PC-9 (cell line): ENCODE measurements around the gene ZNF672. TPM values are rescaled to one million over a fixed set of nuclear protein-coding genes. Genes with fewer than 3 reads are reported as not detected.

ENCODE experiments used
- BruUV-seq: library from RNA; stranded (reverse); fragments of 400-500 nt; replicated peaks from 2 replicates; lab custom pipeline; 2021; lab: Mats Ljungman, UMichigan
- CTCF ChIA-PET: fragments of 300-600 bp; sonication (Branson Sonifier 250); formaldehyde crosslinking; loops from one replicate; lab custom pipeline; 2022; ENCODE audit warnings: antibody characterized with exemption; lab: Charles Lee
- POLR2A ChIA-PET: fragments of 300-600 bp; sonication (Branson Sonifier 250); formaldehyde crosslinking; loops from one replicate; lab custom pipeline; 2022; ENCODE audit warnings: antibody characterized with exemption; ENCODE audit not compliant: unreplicated experiment; lab: Charles Lee
- DNase-seq, 2 experiments: peaks; one replicate each; pipeline versions ENCODE4 v3.0.0 to v3.0.0-alpha.2; 2015 to 2022; ENCODE audit warnings: mixed read lengths in 1 of 2
- H2AFZ ChIP-seq: fragments of 200-600 bp; sonication (generic); 2 replicates; pipeline ENCODE4 v1.8.1; 2017; ENCODE audit warnings: antibody characterized with exemption
- H3F3A ChIP-seq: fragments of 200-600 bp; sonication (generic); 2 replicates; pipeline ENCODE4 v1.8.1; 2017; ENCODE audit warnings: antibody characterized with exemption, mild to moderate bottlenecking, low read depth; ENCODE audit not compliant: insufficient read depth
- H3K27ac ChIP-seq: fragments of 200-600 bp; sonication (generic); 2 replicates; pipeline ENCODE4 v1.6.1; 2016; ENCODE audit warnings: mixed run types
- H3K27me3 ChIP-seq: fragments of 200-600 bp; sonication (generic); 2 replicates; pipeline ENCODE4 v1.6.1; 2016; ENCODE audit warnings: low read depth, mixed run types; ENCODE audit not compliant: insufficient read depth
- H3K36me3 ChIP-seq: fragments of 200-600 bp; sonication (generic); 2 replicates; pipeline ENCODE4 v1.6.1; 2016; ENCODE audit warnings: low read depth, mixed run types
- H3K4me1 ChIP-seq: fragments of 200-600 bp; sonication (generic); replicated peaks from 2 replicates; pipeline ENCODE4 v1.6.1; 2016; ENCODE audit warnings: mixed run types; ENCODE audit not compliant: insufficient read depth
- H3K4me2 ChIP-seq: fragments of 200-600 bp; sonication (generic); 2 replicates; pipeline ENCODE4 v1.6.1; 2017; ENCODE audit warnings: mixed run types
- H3K4me3 ChIP-seq: fragments of 200-600 bp; sonication (generic); 2 replicates; pipeline ENCODE4 v1.6.1; 2016; ENCODE audit warnings: mixed run types
- H3K79me2 ChIP-seq: fragments of 200-600 bp; sonication (generic); 2 replicates; pipeline ENCODE4 v1.6.1; 2017; ENCODE audit warnings: low read depth, mixed run types
- H3K9me2 ChIP-seq: fragments of 200-600 bp; sonication (generic); 2 replicates; pipeline ENCODE4 v1.8.1; 2017; ENCODE audit warnings: mild to moderate bottlenecking; ENCODE audit not compliant: insufficient read depth
- H3K9me3 ChIP-seq: fragments of 200-600 bp; sonication (generic); 2 replicates; pipeline ENCODE4 v1.8.1; 2016; ENCODE audit warnings: low read depth; ENCODE audit not compliant: insufficient read depth
- H4K20me1 ChIP-seq: fragments of 200-600 bp; sonication (generic); 2 replicates; pipeline ENCODE4 v1.8.1; 2017; ENCODE audit not compliant: insufficient read depth
- EZH2 ChIP-seq: fragments of 200-600 bp; sonication (generic); IDR thresholded peaks from 2 replicates; pipeline ENCODE4 v1.8.0; 2017; ENCODE audit warnings: antibody characterized with exemption, low read depth
- intact Hi-C: fragments of 100-400 bp; cut with micrococcal nuclease; formaldehyde crosslinking; loops from one replicate; pipeline ENCODE4 v1.10.0; 2022; ENCODE audit not compliant: unreplicated experiment
- total RNA-seq: library from RNA; stranded (reverse); gene quantifications from 2 replicates; pipeline ENCODE4 v1.2.3, GENCODE V29; 2021
- TF ChIP-seq, protein P1 (sequence below): fragments of 200-600 bp; sonication (generic); conservative IDR thresholded peaks from 2 replicates; pipeline ENCODE4 v1.6.1; 2017; ENCODE audit warnings: mixed run types, antibody characterized with exemption, mild to moderate bottlenecking, moderate library complexity

Gene ZNF672
- total RNA-seq, 1 experiment from 2014 or later: 24.7 TPM

DNA sequence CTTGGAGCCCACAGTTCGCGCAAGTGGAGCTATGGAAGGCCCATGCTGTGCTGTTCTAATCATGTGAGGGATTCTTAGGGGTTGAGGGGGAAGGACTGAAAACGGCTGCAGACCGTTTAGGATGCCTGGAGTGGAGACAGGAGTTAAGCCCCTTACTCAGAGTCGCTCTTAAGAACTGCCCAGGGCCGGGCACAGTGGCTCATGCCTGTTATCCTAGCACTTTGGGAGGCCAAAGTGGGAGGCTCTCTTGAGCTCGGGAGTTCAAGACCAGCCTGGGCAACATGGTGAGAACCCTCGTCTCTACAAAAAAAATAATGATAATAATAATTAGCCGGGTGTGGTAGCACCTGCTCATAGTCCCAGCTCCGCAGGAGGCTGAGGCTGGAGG is 1.1 kb downstream of the ZNF672 start:
- TF ChIP-seq, protein P1, sequence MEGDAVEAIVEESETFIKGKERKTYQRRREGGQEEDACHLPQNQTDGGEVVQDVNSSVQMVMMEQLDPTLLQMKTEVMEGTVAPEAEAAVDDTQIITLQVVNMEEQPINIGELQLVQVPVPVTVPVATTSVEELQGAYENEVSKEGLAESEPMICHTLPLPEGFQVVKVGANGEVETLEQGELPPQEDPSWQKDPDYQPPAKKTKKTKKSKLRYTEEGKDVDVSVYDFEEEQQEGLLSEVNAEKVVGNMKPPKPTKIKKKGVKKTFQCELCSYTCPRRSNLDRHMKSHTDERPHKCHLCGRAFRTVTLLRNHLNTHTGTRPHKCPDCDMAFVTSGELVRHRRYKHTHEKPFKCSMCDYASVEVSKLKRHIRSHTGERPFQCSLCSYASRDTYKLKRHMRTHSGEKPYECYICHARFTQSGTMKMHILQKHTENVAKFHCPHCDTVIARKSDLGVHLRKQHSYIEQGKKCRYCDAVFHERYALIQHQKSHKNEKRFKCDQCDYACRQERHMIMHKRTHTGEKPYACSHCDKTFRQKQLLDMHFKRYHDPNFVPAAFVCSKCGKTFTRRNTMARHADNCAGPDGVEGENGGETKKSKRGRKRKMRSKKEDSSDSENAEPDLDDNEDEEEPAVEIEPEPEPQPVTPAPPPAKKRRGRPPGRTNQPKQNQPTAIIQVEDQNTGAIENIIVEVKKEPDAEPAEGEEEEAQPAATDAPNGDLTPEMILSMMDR: no peak
- no peak for TF ChIP-seq EZH2
- Histone ChIP-seq H3K4me3 (peak overlapping the region; percentile 83), H3K27ac (peak overlapping the region; percentile 88), H3F3A (peaks cover 3% of the 10 kb centered on the region; the same call in 1 of the 2 replicates), H3K27me3 (no peaks in the 10 kb centered on the region), H2AFZ (peak overlapping the region; percentile 93), H3K36me3 (no peaks in the 10 kb centered on the region), H3K79me2 (peaks cover 20% of the 10 kb centered on the region), H4K20me1 (no peaks in the 10 kb centered on the region), H3K9me2 (no peaks in the 10 kb centered on the region), H3K9me3 (no peaks in the 10 kb centered on the region), H3K4me1 (peaks cover 11% of the 10 kb centered on the region; the same call in 1 of the 2 replicates), H3K4me2 (peak overlapping the region; percentile 95)
- CTCF ChIA-PET: interaction anchor here (0.7 kb wide), 1 partner anchor 19 kb away, joined by 17 read pairs; the partner anchor contains the start of gene ZNF692
- intact Hi-C loops: loop anchor here (2.0 kb wide), 1 partner anchor 68 kb away; the partner anchor contains the start of gene PGBD2
- POLR2A ChIA-PET: interaction anchor here (0.6 to 1.2 kb wide), 2 partner anchors 19 to 30 kb away, joined by 3 to 5 read pairs; no protein-coding TSS in a partner anchor
- TSS peak; percentile 50 for BruUV-seq
- DNase-seq: no peak

DNA sequence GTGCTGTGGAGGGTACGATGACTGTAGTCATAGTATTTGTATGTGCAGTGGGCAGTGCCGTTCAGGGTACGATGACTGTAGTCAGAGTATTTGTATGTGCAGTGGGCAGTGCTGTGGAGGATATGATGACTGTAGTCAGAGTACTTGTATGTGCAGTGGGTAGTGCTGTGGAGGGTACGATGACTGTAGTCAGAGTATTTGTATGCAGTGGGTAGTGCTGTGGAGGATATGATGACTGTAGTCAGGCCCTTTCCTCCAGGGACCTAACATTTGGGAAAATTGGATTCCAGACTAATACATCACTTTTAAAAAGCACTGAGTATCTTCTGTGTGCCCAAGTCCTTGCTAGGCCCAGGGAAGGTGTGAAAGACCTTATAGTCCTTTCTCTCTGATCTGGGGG is 2.9 kb downstream of the ZNF672 start:
- Histone ChIP-seq H3F3A (peaks cover 3% of the 10 kb centered on the region; the same call in 1 of the 2 replicates), H3K4me3 (no peak overlapping the region), H3K36me3 (no peaks in the 10 kb centered on the region), H3K4me2 (no peak overlapping the region), H3K9me3 (no peaks in the 10 kb centered on the region), H3K79me2 (peaks cover 20% of the 10 kb centered on the region), H3K4me1 (peaks cover 11% of the 10 kb centered on the region; the same call in 1 of the 2 replicates), H3K27ac (no peak overlapping the region), H4K20me1 (no peaks in the 10 kb centered on the region), H3K9me2 (no peaks in the 10 kb centered on the region), H3K27me3 (no peaks in the 10 kb centered on the region), H2AFZ (no peak overlapping the region)
- intact Hi-C loops: no loop called here
- CTCF ChIA-PET: no interaction called here
- TF ChIP-seq, protein P1: no peak
- no peak for TF ChIP-seq EZH2
- DNase-seq: no peak
- no TSS peak for BruUV-seq
- POLR2A ChIA-PET: no interaction called here

DNA sequence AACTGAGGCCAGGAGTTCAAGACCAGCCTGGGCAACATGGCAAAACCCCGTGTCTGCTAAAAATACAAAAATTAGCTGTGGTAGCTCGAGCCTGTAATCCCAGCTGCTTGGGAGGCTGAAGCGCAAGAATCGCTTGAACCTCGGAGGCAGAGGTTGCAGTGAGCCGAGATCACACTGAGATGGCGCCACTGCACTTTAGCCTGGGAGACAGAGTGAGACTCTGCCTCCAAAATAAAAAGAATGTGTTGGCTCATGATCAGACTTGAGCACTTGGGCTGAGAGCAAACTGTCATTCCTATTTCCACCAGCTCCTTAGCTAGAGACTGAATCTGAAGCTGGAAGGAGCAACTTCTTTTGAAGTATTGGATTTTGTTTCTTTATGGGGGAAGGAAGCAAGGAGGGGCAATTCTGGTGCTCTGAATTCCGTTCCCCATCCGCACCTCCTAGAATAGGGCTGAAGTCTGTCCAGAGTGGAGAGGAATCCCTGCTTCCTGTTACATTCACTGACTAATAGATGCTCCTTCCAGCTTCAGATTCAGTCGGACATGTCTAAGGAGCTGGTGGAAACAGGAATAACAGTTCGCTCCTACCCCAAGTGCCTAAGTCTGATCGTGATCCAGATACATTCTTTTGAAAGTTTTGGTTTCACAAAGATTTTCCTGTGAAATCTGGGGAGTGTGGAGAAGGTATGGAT is 3.8 kb downstream of the ZNF672 start:
- no TSS peak for BruUV-seq
- POLR2A ChIA-PET: no interaction called here
- CTCF ChIA-PET: no interaction called here
- no peak overlapping the region for H3K27ac ChIP-seq
- TF ChIP-seq, protein P1: peak; percentile 36; the same call in 1 of the 2 replicates
- no peak for TF ChIP-seq EZH2
- H2AFZ ChIP-seq: no peak overlapping the region
- intact Hi-C loops: no loop called here
- peaks cover 3% of the 10 kb centered on the region; the same call in 1 of the 2 replicates for H3F3A ChIP-seq
- no peak overlapping the region for H3K4me2 ChIP-seq
- H3K4me3 ChIP-seq: no peak overlapping the region
- H3K9me2 ChIP-seq: no peaks in the 10 kb centered on the region
- peaks cover 20% of the 10 kb centered on the region for H3K79me2 ChIP-seq
- no peak for DNase-seq
- no peaks in the 10 kb centered on the region for H3K9me3 ChIP-seq
- peaks cover 11% of the 10 kb centered on the region; the same call in 1 of the 2 replicates for H3K4me1 ChIP-seq
- no peaks in the 10 kb centered on the region for H3K27me3 ChIP-seq
- no peaks in the 10 kb centered on the region for H4K20me1 ChIP-seq
- no peaks in the 10 kb centered on the region for H3K36me3 ChIP-seq
